SK-N-SH (cell line): Measurements from ENCODE around the gene GIPC2. TPM values are rescaled to one million over a fixed set of nuclear protein-coding genes. Genes with fewer than 3 reads are reported as not detected.

Experiments
- CTCF ChIA-PET: fragments of 300-600, 350-600 bp; formaldehyde crosslinking; extraction: SDS; loops from one replicate; lab custom pipeline; 2021; lab: Yijun Ruan, JAX
- POLR2A ChIA-PET: fragments of 350-600 bp; sonication (Branson Sonifier 250); formaldehyde crosslinking; extraction: SDS; loops from one replicate; lab custom pipeline; 2020; ENCODE audit warnings: antibody characterized with exemption, inconsistent platforms; lab: Yijun Ruan, JAX
- DNase-seq: peaks from one replicate; pipeline ENCODE4 v3.0.0; 2012
- H2AFZ ChIP-seq: fragments of 200-600 bp; sonication (generic); 2 replicates; pipeline ENCODE4 v1.8.1; 2016; ENCODE audit warnings: antibody characterized with exemption, mild to moderate bottlenecking, low read depth
- H3F3A ChIP-seq: fragments of 200-600 bp; sonication (generic); replicated peaks from 2 replicates; pipeline ENCODE3; 2016; ENCODE audit warnings: antibody characterized with exemption, mild to moderate bottlenecking; ENCODE audit not compliant: insufficient read depth
- H3K27ac ChIP-seq, 2 experiments: fragments of 200-500 bp in 1 of 2; fragments of 200-600 bp in 1 of 2; sonication (Bioruptor generic) in 1 of 2; sonication (generic), shearing (Covaris generic) in 1 of 2; 2 replicates each; pipeline versions ENCODE4 v1.5.1 to v1.6.1; 2014 to 2016; ENCODE audit warnings: low read depth in 2 of 2, inconsistent platforms in 1 of 2, low read length in 1 of 2, mild to moderate bottlenecking in 1 of 2, mixed read lengths in 1 of 2
- H3K27me3 ChIP-seq: fragments of 200-600 bp; sonication (generic), shearing (Covaris generic); 2 replicates; pipeline ENCODE4 v1.6.1; 2016; ENCODE audit warnings: mixed run types; ENCODE audit not compliant: insufficient read depth
- H3K36me3 ChIP-seq, 2 experiments: fragments of 200-500 bp in 1 of 2; fragments of 200-600 bp in 1 of 2; sonication (Bioruptor generic) in 1 of 2; sonication (generic) in 1 of 2; replicated peaks in 1 of 2; 2 replicates each; pipeline versions ENCODE3 to v1.5.1; 2014 to 2016; ENCODE audit warnings: low read length in 1 of 2, mild to moderate bottlenecking in 1 of 2; ENCODE audit not compliant: insufficient read depth in 2 of 2, control insufficient read depth in 1 of 2
- H3K4me1 ChIP-seq, 2 experiments: fragments of 200-500 bp in 1 of 2; fragments of 200-600 bp in 1 of 2; sonication (Bioruptor generic) in 1 of 2; sonication (generic), shearing (Covaris generic) in 1 of 2; 2 replicates each; pipeline versions ENCODE4 v1.5.1 to v1.6.1; 2014 to 2016; ENCODE audit warnings: low read depth in 1 of 2, low read length in 1 of 2, mixed run types in 1 of 2; ENCODE audit not compliant: insufficient read depth in 2 of 2, control insufficient read depth in 1 of 2
- H3K4me2 ChIP-seq: fragments of 200-600 bp; sonication (generic), shearing (Covaris generic); 2 replicates; pipeline ENCODE4 v1.6.1; 2017; ENCODE audit warnings: mixed run types
- H3K4me3 ChIP-seq, 2 experiments: fragments of 200-500 bp in 1 of 2; fragments of 200-600 bp in 1 of 2; sonication (Bioruptor generic) in 1 of 2; sonication (generic), shearing (Covaris generic) in 1 of 2; 2 replicates each; pipeline versions ENCODE4 v1.5.1 to v1.8.1; 2014 to 2016; ENCODE audit warnings: low read depth in 2 of 2, inconsistent platforms in 1 of 2, low read length in 1 of 2, mild to moderate bottlenecking in 1 of 2, mixed read lengths in 1 of 2, moderate library complexity in 1 of 2
- H3K79me2 ChIP-seq: fragments of 200-600 bp; sonication (generic); 2 replicates; pipeline ENCODE4 v1.8.1; 2017; ENCODE audit warnings: mild to moderate bottlenecking; ENCODE audit not compliant: insufficient read depth
- H3K9ac ChIP-seq: fragments of 200-600 bp; sonication (generic); 2 replicates; pipeline ENCODE4 v1.6.1; 2017; ENCODE audit warnings: mixed run types
- H3K9me2 ChIP-seq: fragments of 200-600 bp; sonication (generic); 2 replicates; pipeline ENCODE4 v1.6.1; 2017; ENCODE audit warnings: mixed run types
- H3K9me3 ChIP-seq: fragments of 200-600 bp; sonication (generic); 2 replicates; pipeline ENCODE4 v1.6.1; 2017; ENCODE audit warnings: mixed run types, mild to moderate bottlenecking, moderate library complexity
- H4K20me1 ChIP-seq: fragments of 200-600 bp; sonication (generic); 2 replicates; pipeline ENCODE4 v1.6.1; 2017; ENCODE audit warnings: mild to moderate bottlenecking, mixed run types; ENCODE audit not compliant: insufficient read depth
- CTCF ChIP-seq: fragments of 200-600 bp; sonication (generic); IDR thresholded peaks from 2 replicates; pipeline ENCODE4 v1.6.1; 2017; ENCODE audit warnings: antibody characterized with exemption, mild to moderate bottlenecking, moderate library complexity
- ELF1 ChIP-seq: IDR thresholded peaks from 2 replicates; pipeline ENCODE4 v1.4.0; 2012
- EP300 ChIP-seq, 2 experiments: IDR thresholded peaks; 2 replicates each; pipeline versions ENCODE4 v1.4.0 to v1.6.1; 2012; ENCODE audit warnings: borderline replicate concordance in 1 of 2, low read depth in 1 of 2, low read length in 1 of 2
- FOXM1 ChIP-seq: IDR thresholded peaks from 2 replicates; pipeline ENCODE4 v1.4.0; 2012; ENCODE audit warnings: low read depth, mild to moderate bottlenecking
- IRF3 ChIP-seq: fragments of 150-350 bp; IDR thresholded peaks from 2 replicates; pipeline ENCODE4 v1.6.1; 2016; ENCODE audit warnings: mild to moderate bottlenecking, low read depth, low read length
- MEF2A ChIP-seq: IDR thresholded peaks from 2 replicates; pipeline ENCODE4 v1.4.0; 2012; ENCODE audit warnings: low read depth, borderline replicate concordance
- MXI1 ChIP-seq: IDR thresholded peaks from 2 replicates; pipeline ENCODE4 v1.6.1; 2012; ENCODE audit warnings: mild to moderate bottlenecking, low read depth, low read length, improper control_type of control experiment
- RCOR1 ChIP-seq: fragments of 150-350 bp; IDR thresholded peaks from 2 replicates; pipeline ENCODE4 v1.6.1; 2017; ENCODE audit warnings: antibody characterized with exemption, low read length
- RFX5 ChIP-seq: IDR thresholded peaks from 2 replicates; pipeline ENCODE4 v1.6.1; 2012; ENCODE audit warnings: mild to moderate bottlenecking, improper control_type of control experiment, low read length
- RXRA ChIP-seq: IDR thresholded peaks from 2 replicates; pipeline ENCODE4 v1.4.0; 2012; ENCODE audit warnings: low read depth, mild to moderate bottlenecking, borderline replicate concordance
- SMC3 ChIP-seq: IDR thresholded peaks from 2 replicates; pipeline ENCODE4 v1.6.1; 2012; ENCODE audit warnings: low read depth, low read length, improper control_type of control experiment
- WGBS: methylation state at CpG from one replicate; pipeline ENCODE4 v1.1.6; 2017; ENCODE audit warnings: low lambda C conversion rate; 5-methylcytosine and 5-hydroxymethylcytosine counted together
- polyA plus RNA-seq, 3 experiments: library from polyadenylated mRNA; depleted of rRNA; stranded (reverse); fragments of >200 nt; gene quantifications; 2 replicates each; pipeline ENCODE4 v1.2.3, GENCODE V29; 2012
- TF ChIP-seq, protein P1 (sequence below): IDR thresholded peaks from 2 replicates; pipeline ENCODE4 v1.4.0; 2012; ENCODE audit warnings: low read depth, borderline replicate concordance
- TF ChIP-seq, protein P2 (sequence below): IDR thresholded peaks from 2 replicates; pipeline ENCODE4; 2012

Gene GIPC2
- polyA plus RNA-seq, 1 of the 3 experiments (the other 2 are of a cell fraction), result 0.02 TPM

DNA sequence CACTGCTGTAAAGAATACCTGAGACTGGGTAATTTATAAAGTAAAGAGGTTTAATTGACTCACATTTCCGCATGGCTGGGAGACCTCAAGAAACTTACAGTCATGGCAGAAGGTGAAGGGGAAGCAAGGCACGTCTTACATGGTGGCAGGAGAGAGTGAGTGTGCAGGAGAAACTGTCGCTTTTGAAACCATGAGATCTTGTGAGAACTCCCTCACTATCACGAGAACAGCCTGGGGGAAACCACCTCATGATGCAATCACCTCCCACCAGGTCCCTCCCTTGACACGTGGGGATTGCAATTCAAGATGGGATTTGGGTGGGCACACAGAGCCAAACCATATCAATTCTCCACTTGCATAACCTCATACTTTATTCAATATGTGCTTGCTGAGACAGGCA lies 76.6 kb downstream of the GIPC2 start:
- H3K4me2 ChIP-seq, result no peak overlapping the region
- no peaks in the 10 kb centered on the region for H3K9me2 ChIP-seq
- no peaks in the 10 kb centered on the region for H3K36me3 ChIP-seq
- no peak overlapping the region for H2AFZ ChIP-seq
- no peaks in the 10 kb centered on the region for H3K4me1 ChIP-seq
- H3K79me2 ChIP-seq, result no peaks in the 10 kb centered on the region
- H3K27me3 ChIP-seq, result no peaks in the 10 kb centered on the region
- DNase-seq, result no peak
- H4K20me1 ChIP-seq, result no peaks in the 10 kb centered on the region
- no peak overlapping the region for H3K27ac ChIP-seq
- H3K9ac ChIP-seq, result no peak overlapping the region
- peaks cover 4% of the 10 kb centered on the region for H3F3A ChIP-seq
- 72% methylated on average over 5 of the region's 5 CpGs for WGBS
- ChIA-PET POLR2A (no interaction called here), CTCF (interaction anchor here (0.7 to 1.5 kb wide), 4 partner anchors 8 to 580 kb away, joined by 3 to 7 read pairs (median 3); no protein-coding TSS in a partner anchor)
- TF ChIP-seq MEF2A, result no peak
- TF ChIP-seq, protein P1, sequence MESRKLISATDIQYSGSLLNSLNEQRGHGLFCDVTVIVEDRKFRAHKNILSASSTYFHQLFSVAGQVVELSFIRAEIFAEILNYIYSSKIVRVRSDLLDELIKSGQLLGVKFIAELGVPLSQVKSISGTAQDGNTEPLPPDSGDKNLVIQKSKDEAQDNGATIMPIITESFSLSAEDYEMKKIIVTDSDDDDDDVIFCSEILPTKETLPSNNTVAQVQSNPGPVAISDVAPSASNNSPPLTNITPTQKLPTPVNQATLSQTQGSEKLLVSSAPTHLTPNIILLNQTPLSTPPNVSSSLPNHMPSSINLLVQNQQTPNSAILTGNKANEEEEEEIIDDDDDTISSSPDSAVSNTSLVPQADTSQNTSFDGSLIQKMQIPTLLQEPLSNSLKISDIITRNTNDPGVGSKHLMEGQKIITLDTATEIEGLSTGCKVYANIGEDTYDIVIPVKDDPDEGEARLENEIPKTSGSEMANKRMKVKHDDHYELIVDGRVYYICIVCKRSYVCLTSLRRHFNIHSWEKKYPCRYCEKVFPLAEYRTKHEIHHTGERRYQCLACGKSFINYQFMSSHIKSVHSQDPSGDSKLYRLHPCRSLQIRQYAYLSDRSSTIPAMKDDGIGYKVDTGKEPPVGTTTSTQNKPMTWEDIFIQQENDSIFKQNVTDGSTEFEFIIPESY, result no peak
- TF ChIP-seq IRF3, result no peak
- TF ChIP-seq RXRA, result no peak
- no peaks in the 10 kb centered on the region for H3K9me3 ChIP-seq
- H3K4me3 ChIP-seq, result no peak overlapping the region

- Histone ChIP-seq H3K36me3 (no peaks in the 10 kb centered on the region), H3K79me2 (no peaks in the 10 kb centered on the region), H3K4me3 (no peak overlapping the region), H3K27me3 (no peaks in the 10 kb centered on the region), H3K9ac (no peak overlapping the region), H3K4me1 (no peaks in the 10 kb centered on the region), H3K4me2 (no peak overlapping the region), H2AFZ (no peak overlapping the region), H3K27ac (no peak overlapping the region), H3K9me3 (no peaks in the 10 kb centered on the region), H3F3A (peaks cover 4% of the 10 kb centered on the region), H3K9me2 (no peaks in the 10 kb centered on the region), H4K20me1 (no peaks in the 10 kb centered on the region)
- CTCF ChIA-PET, result interaction anchor here (1.4 kb wide), 1 partner anchor 12 kb away, joined by 4 read pairs; no protein-coding TSS in a partner anchor
- no peak for DNase-seq
- POLR2A ChIA-PET, result no interaction called here
- 81% methylated on average over 3 of the region's 3 CpGs for WGBS
- TF ChIP-seq ELF1 (no peak), FOXM1 (no peak), EP300 (IDR thresholded peaks at IDR 0.05; ENCODE audit: borderline replicate concordance in 1 of 2, low read depth in 1 of 2, low read length in 1 of 2) (no peak), SMC3 (no peak), CTCF (no peak), MXI1 (no peak), RCOR1 (no peak), RFX5 (no peak), RXRA (no peak)
- TF ChIP-seq, protein P2, sequence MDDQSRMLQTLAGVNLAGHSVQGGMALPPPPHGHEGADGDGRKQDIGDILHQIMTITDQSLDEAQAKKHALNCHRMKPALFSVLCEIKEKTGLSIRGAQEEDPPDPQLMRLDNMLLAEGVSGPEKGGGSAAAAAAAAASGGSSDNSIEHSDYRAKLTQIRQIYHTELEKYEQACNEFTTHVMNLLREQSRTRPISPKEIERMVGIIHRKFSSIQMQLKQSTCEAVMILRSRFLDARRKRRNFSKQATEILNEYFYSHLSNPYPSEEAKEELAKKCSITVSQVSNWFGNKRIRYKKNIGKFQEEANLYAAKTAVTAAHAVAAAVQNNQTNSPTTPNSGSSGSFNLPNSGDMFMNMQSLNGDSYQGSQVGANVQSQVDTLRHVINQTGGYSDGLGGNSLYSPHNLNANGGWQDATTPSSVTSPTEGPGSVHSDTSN, result no peak
- TF ChIP-seq, all 33 proteins: peak for 0
Observed at GRCh38 chr1:78126506-78126905, 80.7 kb downstream of the GIPC2 start.
